AG09319 (cell line): ENCODE results near the gene LDHB.
"Not testable (repeated sequence)": the region's sequence is repeated elsewhere in the genome, so short reads cannot be mapped to it uniquely, and the experiment has no call there.

ENCODE experiments used
- DNase-seq: peaks from one replicate; pipeline ENCODE4 v3.0.0-alpha.2; 2010; ENCODE audit warnings: low read depth; ENCODE audit errors: extremely low read depth
- TF ChIP-seq, protein P1 (sequence below): IDR thresholded peaks from 2 replicates; pipeline ENCODE4 v1.5.1; 2011; ENCODE audit warnings: low read depth, mild to moderate bottlenecking, inconsistent platforms, low read length, moderate library complexity

The LDHB gene

DNA sequence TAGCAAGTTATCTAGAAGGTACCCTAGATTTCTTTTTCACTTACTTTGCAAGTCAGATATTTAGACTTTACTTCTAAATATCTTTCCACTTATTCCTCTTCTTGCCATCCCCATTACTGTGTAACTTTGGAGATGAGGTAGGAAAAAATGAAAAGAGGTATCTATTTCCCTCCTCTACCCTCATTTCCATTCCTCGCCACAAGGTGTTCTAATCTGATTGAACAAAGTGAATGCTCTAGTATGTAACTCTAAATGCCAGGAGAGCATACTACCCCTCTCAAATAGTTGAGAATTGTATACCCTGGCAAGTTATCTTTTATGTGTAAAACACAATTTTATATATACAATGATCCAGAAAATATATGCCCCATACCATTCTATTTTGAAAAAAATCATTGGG lies 1.7 kb upstream of the LDHB start:
- TF ChIP-seq, protein P1, sequence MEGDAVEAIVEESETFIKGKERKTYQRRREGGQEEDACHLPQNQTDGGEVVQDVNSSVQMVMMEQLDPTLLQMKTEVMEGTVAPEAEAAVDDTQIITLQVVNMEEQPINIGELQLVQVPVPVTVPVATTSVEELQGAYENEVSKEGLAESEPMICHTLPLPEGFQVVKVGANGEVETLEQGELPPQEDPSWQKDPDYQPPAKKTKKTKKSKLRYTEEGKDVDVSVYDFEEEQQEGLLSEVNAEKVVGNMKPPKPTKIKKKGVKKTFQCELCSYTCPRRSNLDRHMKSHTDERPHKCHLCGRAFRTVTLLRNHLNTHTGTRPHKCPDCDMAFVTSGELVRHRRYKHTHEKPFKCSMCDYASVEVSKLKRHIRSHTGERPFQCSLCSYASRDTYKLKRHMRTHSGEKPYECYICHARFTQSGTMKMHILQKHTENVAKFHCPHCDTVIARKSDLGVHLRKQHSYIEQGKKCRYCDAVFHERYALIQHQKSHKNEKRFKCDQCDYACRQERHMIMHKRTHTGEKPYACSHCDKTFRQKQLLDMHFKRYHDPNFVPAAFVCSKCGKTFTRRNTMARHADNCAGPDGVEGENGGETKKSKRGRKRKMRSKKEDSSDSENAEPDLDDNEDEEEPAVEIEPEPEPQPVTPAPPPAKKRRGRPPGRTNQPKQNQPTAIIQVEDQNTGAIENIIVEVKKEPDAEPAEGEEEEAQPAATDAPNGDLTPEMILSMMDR: no peak
- no peak for DNase-seq

- TF ChIP-seq, protein P1: no peak
- DNase-seq: no peak
Observed at GRCh38 chr12:21656905-21657325, 727 bp downstream of the LDHB start.

DNA sequence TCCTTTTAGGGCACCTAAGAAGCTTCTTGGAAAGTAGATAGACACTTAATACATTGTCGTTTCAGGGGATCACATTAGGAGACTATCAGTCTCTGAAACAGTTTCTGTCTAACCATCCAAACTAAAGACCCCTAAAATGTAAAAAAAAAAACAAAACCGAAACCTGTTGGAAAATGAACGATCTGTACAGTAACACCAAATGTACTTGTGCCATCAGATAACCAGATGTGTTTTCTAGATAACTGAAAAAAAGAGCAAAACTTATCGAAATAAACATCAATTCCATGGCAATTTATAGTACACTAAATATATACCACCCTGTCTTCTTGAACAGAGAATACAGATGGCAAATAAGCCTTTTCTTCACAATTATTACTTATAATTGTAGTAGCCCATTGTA lies 2.1 kb downstream of the LDHB start:
- TF ChIP-seq, protein P1: no peak
- DNase-seq: no peak

- TF ChIP-seq, protein P1: no peak
- no peak for DNase-seq
Observed at GRCh38 chr12:21651821-21652220, 5.8 kb downstream of the LDHB start.

DNA sequence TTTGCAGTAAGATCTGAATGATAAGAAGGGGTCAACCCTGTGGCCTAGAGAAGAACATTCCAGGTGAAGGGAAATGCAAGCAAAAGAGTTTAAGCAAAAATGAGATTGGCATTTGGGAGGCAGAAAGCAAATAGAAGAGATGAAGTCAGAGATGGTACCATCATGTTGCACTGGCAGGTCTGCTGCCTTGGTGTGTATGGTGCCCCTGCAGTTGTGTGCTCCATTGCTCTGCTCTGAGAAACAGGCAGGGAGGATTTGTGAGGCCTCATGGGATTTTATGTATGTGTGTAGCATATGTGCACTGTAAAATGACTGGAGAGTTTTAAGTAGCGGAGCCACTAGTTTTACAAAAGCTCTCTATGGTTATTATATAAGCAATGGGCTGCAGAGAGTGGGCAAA lies 6.6 kb downstream of the LDHB start:
- no peak for DNase-seq
- TF ChIP-seq, protein P1: no peak

DNA sequence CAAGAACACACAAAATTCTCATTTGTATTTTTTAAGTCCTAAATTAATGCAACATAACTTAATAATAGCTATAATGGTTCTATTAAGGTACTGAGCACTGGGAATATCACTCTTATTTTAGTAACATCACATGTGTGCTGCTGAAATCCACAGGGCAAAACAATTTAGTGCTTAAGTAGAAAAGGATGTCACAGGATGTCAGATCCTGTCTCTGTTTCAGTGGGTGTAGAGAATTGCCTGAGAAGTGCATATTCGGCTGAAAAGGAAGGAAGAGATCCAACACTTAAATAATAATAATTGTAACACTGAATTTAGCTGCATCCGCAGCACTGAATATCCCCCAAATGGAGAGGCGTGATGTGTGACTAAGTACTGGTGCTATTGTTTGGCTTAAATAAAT lies 8.6 kb downstream of the LDHB start:
- TF ChIP-seq, protein P1: no peak
- DNase-seq: no peak

- DNase-seq: no peak
- TF ChIP-seq, protein P1: no peak
Observed at GRCh38 chr12:21648378-21648777, 9.3 kb downstream of the LDHB start.

- TF ChIP-seq, protein P1: no peak
- DNase-seq: no peak
Observed at GRCh38 chr12:21647179-21647578, 10.5 kb downstream of the LDHB start.

DNA sequence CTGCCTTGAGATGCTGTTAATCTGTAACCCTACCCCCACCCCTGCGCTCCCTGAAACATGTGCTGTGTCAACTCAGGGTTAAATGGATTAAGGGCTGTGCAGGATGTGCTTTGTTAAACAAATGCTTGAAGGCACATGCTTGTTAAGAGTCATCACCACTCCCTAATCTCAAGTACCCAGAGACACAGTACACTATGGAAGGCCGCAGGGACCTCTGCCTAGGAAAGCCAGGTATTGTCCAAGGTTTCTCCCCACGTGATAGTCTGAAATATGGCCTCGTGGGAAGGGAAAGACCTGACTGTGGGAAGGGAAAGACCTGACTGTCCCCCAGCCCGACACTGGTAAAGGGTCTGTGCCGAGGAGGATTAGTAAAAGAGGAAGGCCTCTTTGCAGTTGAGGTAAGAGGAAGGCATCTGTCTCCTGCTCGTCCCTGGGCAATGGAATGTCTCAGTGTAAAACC lies 12.6 kb downstream of the LDHB start:
- not testable (repeated sequence) for DNase-seq
